GM18870 (cell line): Measurements from ENCODE around the gene CELF2.

Experiments
- ATAC-seq: cut with Tn5 transposase; IDR thresholded peaks from one replicate; pipeline ENCODE4 v1.9.1; 2021; ENCODE audit warnings: moderate library complexity; ENCODE audit not compliant: unreplicated experiment

CELF2 gene

DNA sequence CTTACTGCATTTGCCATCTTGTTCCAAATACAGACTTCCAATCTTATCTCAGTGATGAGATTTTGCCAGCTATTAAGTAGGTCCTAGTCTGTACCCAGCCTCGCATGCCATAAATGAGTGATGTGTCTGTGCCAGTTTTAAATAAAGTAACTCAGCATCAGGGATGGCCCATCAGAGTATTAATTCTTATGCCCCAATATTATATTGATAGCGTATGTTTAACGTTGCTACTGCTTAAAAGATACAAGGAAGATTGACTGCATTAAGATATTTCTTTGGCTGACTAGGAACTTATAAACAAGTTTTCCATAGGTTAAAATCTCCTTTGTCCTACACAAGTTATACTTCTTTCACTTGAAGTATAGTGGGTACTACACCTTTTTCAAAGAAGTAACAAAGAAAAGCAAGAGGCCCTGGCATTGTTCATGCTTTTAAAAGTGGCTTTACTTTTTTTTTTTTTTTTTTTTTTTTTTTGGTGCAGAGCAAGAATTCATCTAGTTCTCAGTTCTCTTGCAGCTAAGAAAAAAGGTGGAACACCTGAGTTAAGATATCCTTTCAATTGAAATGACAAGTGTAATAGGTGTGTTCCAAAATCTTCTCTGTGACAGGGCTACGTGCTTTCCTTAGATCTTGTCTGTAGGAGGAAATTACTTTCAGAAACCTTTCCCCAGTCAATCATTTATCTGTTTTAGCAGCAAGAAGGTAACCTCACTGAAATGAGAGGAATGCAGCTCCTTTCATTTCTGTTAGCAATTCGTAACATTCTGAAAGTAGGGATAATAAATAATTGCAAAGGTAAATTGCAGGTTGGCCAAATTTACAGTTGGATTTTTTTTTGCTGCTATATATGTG lies 245.0 kb downstream of the CELF2 start:
- no peak for ATAC-seq

DNA sequence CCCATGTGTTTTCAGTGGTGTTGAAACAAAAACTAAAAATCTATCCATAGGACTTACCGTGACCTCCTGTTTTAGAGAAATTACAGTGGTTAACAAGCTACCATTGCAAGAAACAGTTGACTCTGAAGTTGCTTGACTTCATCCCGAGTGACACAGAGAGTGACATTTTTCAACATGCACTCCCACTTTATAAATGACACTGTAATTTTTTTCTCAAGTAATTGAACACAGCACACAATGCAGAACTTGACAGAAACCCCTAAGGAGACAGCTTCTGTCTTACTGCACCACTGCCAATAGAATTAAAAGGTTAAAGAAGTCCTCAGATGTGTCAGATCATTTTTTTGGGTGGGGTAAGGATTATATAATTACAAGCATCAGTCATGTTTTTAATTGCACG lies 246.1 kb downstream of the CELF2 start:
- no peak for ATAC-seq

DNA sequence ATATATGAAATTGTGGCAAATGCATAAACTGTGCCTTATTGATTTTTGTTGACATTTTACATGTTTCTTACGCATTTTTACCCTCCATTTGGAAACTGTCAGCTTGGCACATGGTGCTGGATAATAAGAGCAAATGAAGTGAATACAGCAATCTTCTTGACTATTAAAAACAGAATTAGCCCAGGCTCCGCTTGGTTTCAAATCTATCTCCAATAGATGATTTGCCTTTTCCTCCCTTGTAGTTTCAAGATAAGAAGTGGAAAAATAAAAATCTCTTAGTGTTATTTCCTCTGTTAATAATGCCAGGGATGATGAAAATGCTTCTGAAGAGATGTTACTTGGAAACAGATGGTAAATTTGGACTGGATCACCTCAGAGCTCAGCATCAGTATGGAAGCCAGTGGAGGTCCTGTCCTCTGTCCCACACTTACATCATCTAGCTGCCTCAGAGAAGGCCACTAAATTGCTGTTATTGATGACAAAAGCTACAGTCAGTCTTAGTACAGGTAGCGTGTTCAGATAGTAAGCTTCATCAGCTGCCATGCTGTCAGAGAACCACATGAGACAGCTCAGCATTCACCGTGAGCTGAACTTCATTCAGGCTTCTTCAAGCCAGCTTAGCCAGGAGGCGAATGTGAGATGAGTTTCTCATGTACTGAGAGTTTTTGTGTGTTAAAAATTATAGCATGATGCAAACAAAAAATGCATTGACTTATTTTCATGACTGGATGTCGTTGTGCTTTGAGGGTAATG lies 246.8 kb downstream of the CELF2 start:
- no peak for ATAC-seq

DNA sequence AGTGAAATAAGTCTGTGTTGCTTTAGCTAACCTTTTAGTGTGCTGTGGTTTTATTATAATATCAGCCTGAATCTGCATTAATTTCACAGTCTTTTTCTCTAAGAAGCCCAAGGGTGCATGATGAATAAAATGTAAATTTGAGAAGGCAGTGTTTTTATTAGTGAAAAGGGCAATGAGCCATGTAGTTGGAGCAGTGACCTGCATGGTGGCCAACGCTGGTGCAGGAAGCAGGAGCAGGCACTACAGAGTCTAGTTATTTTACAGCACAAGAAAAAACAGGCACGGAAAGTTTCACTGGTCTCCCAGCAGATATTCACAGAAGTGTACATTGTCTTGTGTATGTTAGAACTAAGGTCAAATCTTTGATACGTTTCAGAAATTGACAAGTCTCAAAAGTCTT lies 247.8 kb downstream of the CELF2 start:
- no peak for ATAC-seq

DNA sequence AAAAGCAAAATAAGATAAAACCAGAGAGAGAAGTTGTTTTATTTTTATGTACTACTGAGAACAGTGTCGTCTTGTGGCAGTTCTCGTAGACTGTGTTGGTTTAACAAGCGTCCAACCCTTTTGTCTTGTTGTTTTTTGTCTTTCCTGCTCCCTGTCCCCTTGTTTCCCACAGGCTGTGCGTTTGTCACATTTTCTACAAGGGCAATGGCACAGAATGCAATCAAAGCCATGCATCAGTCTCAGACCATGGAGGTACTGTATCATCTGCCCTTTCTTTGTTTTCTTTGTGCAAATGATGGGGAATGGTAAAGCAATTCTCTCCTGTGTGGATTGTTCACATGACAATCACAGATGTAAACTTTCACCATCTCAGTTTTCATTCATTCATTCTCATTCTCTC lies 248.8 kb downstream of the CELF2 start:
- no peak for ATAC-seq

DNA sequence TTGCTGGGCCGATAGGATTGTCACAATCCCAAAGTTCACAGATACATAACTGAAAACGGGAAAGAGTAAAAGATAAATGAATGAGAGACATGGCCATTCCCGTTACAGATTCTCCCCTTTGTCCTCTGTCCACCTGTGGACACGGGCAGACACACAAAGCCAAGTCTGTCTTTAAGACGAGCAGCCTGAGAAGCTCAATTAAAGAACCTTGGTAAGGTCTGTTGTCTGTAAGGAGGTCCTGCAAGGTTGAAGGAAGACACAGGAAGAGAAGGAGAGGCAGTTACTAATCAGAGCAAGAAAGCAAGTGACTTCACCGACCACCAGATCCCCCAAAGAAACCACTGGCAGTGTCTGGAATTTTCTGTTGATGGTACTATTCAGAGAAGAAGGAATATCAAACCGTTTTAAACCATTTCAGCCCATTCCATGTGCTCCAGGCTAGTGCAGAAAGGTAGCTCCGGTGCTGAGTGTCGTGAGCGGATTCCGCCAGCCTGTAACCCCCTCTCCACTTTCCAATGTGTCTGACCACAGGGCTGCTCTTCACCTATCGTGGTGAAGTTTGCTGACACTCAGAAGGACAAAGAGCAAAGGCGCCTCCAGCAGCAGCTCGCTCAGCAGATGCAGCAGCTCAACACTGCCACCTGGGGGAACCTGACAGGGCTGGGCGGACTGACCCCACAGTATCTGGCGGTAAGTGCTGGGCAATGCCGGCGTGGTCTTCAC lies 252.6 kb downstream of the CELF2 start:
- no peak for ATAC-seq

DNA sequence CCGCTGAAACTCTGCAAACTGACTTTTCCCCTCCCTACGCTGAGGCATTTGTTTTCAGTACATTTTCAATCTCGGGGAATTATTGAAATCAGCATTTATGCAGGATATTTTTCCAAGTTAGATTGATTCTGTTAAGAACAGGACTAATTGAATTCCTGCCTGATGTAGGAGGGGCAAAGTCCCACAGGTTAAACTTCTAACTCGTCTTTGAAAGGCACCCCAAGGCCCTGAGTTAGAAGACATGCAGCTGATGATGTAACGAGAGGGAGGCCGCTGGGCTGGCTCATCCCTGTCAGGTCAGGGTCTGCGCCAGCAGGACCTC lies 253.1 kb downstream of the CELF2 start:
- no peak for ATAC-seq

DNA sequence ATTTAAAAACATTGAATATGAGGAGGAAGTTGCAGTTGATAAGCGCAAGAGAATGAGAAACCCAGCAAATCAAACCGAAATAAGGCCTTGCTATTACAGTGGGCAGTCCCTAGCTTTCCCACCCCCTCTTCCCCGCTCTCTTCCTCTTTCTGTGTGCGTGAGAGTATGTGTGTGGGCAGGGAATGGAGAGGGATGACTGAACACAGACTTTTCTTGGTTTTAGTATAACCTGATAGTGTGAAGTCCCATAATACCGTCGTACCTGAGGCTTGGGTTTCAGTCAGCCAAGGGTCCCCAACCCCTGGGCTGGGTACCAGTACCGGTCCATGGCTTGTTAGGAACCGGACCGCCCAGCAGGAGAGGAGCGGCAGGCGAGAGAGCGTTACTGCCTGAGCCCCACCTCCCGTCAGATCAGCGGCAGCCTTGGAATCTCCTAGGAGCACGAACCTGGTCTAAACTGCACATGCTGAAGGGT lies 255.3 kb downstream of the CELF2 start:
- ATAC-seq: peak; percentile 85

DNA sequence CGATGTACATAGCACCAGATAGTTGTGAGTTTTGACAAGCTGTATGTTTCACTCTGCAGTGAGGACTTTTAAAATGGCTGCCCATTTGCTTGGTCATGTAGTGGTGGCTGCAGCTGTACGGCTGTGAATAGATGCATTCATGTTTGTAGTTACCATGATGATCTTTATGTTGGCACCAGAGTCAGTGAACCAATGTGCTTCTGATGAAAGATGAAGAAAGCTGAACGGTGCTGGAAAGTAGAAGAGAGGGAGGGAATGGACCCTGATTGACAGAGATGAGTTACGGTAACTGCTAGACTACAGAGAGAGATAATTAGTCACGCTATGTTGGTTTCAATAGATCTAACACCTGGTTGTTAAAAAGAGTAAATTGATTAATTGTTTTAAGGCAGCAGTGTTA lies 256.8 kb downstream of the CELF2 start:
- ATAC-seq: no peak

DNA sequence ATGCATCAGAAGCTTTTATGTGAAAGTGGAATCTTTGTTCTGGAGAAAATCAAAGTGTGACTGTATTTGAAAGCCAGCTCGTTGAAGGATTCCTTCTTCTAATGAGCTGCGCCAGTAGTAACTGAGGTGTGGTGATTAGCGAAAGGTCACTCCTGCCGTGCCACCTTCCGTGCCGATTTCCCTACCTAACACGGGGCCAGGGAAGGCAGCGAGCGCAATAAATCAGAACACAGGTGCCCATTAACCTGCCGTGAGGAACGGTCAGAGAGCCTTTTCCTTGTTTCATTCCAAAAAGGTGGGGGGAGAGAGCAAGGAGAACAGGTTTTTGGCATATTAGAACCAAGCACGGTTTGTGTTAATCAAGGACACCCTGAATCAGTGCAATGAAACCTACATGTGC lies 258.0 kb downstream of the CELF2 start:
- ATAC-seq: no peak

DNA sequence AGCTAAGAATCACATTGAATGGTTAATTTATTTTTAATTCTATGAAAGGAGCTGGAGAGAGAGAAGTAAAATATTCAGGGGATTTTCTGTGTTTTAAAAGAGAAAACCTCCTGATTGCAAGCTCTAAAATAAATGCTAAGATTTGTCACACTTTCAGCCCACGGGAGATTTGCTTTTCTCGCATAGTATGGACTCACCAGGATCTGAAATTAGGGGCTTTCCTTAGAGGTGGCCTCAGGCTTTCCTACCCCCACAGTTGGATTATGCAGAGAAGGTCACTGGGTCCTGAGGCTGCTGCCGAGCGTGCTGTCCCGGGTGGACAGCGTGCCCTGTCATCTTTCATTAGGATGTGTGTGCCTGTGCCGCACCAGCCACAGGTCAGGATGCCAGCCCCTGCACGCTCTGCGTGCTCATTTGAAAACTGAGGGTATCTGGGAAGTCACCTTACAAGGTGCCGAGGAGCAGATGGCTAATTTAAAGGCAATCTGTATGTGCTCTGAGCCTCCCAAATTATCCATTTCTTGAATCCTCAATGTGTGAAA lies 258.8 kb downstream of the CELF2 start:
- no peak for ATAC-seq

DNA sequence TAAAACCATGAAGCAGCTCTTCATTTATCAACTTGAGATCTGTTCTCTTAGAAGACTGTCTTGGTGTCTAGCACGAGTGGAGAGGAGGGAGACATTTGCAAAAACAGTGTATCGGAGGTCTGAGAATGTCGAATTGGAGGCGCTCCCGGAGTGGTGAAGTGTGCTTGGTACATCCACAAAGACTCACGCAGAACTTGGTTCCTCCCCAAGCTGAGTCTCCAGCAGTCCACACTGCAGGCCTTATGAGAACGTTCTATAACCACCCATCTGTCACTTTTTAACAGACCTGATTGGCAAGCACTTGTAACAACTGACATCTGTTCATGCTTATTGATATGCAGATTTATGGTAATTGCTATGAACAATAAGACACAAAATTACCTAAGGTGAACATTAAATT lies 261.6 kb downstream of the CELF2 start:
- no peak for ATAC-seq

DNA sequence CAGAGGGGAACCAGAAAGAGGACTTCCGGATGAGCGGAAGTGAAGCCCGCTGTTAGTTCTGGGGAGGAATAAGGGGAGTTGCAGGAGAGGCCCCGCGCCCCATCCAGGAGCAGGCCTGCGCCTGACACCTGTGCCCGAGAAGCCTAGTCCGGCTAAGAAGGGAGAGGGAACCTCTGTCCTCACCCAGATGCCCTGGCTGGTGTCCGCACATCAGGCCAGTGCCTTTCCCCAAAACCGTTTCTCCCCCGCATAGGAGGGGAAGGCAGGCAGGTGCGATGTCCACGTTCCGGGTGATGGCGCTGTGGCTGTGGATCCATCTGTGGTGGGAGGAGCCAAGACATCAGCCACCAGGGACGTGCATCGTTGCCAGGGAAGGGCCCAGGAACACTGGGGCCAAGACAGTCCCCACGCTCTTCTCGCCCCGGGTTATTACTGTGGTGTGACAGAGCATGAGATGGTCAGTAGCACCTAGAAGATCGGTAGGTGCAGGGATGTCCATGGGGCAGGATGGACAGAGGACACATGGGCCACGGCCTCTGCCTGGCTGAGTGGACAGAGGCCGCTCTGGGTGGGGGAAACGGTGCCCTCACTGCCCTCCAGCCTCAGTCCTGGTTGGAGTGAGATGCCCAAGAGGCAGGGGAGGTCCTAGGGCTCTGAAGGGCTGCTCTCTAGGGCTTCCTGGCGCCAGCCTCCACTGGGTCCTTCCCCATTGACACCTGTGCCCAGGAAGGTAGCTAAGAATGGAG lies 262.7 kb downstream of the CELF2 start:
- no peak for ATAC-seq

DNA sequence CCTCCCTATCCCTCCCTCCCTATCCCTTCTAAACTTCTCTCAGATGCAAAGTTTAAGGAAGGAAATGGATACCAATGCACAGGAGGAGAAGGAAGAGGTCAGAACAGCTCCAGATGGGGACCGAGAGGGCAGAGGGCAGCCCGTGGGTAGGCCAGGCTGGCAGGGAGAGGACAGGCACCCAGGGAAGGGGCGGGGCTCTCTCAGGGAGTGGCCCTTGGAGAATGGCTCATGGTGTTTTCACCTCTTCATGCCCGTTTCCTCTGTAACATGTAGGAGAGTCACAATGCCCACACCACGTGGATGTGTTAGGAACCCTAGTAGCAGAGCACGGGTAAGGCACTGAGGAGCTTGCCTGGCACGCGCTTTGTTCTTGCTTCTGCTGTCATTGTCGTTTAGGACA lies 264.5 kb downstream of the CELF2 start:
- ATAC-seq: no peak

DNA sequence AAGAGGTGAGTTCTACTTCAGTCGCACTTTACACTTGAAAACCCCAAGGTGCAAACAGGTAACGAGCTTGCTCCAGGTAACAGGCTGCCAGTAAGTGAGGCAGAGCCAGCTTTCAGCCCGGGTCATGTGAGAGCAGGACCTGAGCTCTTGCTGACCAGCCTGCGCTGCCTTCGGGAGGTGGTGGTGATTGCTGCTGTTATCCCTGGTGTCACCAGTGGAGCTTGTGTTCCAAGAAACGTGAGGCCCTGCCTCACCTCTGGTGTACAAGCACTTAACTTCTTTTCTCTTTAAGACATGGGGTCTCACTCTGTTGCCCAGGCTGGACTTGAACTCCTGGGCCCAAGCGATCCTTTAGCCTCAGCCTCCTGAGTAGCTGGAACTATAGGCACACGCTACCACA lies 265.0 kb downstream of the CELF2 start:
- ATAC-seq: no peak

DNA sequence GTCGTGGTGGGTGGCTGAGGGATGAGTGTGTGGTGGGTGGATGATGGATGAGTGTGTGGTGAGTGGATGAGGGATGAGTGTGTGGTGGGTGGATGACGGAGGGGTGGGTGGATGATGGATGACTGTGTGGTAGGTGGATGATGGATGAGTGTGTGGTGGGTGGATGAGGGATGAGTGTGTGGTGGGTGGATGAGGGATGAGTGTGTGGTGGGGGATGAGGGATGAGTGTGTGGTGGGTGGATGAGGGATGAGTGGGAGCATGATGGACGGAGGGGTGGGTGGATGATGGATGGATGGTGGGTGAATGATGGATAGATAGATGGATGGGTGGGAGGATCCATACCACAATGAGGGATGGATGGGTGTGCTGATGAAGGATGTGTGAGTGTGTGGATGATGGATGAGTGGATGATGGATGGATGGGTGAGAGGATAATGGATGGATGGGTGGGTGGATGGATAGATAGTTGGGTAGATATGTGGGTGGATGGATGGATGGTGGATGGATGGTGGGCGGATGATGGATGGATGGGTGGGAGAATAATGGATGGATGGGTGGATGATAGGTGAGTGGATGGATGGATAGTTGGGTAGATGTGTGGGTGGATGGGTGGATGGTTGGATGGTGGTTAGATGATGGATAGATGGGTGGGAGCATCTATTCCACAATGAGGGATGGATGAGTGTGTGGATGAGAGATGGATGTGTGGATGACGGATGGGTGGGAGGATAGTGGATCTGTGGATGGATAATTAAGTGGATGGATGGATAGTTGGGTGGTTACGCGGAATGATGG lies 266.8 kb downstream of the CELF2 start:
- ATAC-seq: no peak

DNA sequence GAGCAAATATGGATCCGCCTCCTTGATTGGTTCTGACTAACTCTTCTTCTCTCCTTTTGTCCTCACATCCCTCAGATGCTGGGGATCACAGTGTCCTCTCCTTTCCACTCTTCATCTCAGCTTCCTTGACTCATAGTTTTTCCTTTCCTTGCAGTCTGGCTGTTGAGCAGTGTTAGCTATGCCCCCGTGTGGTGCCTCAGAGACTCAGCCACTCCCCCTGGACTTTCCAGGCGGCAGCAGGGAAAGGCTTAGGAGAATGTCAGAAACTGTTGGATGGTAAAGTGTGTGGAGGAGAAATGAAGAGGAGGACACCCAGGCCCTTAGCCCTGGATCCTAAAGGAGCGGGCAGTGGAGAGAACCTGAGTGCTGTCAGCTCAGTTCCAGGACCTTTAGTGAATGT lies 267.5 kb downstream of the CELF2 start:
- ATAC-seq: no peak

DNA sequence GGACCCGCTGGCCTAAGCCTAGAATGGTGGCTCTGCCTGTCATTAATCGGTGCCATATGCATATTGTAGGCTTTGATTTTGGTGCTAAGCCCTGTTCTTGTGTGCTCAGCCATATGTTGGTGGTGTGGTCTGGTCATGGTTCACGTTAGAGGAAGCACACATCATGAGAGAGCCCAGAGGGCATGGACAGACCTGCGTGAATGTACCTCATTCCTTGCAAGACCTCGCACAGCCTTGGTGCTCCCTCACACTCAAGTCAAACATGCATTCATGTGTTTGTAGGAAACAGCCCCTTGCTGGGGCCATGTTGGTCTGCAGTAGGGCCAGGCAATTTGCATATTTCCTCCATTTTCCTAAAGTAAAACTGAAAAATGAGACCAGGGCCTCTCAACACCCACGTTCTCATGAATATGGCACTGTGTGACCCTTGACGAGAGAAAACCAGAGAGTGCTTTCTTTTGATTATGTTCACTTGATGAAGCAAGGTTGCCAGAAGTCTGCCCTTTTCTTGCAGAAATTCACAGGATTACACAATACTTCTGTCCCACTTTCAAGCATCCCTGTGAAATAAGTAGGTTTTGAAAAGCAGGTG lies 268.7 kb downstream of the CELF2 start:
- ATAC-seq: peak; percentile 89

DNA sequence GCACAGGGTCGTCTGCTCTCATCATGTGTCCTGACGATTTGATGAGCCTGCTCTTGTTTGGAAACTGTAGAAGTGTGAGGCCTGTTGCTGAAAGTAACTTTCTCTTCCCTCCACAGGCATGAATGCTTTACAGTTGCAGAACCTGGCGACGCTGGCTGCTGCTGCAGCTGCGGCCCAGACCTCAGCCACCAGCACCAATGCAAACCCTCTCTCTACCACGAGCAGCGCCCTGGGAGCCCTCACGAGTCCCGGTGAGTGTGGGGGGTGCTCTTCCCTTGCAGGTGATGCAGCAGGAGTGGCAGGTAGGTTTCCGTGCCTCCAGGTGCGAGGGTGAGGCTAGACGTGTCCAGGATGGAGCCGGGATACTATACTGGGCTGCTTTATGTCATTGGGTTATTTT lies 270.6 kb downstream of the CELF2 start:
- ATAC-seq: no peak
